Caco-2 (cell line): ENCODE results near the gene LYVE1. TPM values are rescaled to one million over a fixed set of nuclear protein-coding genes. Genes with fewer than 3 reads are reported as not detected.

ENCODE experiments used
- BruUV-seq: library from RNA; stranded (reverse); fragments of 400-500 nt; replicated peaks from 2 replicates; lab custom pipeline; 2021; lab: Mats Ljungman, UMichigan
- CTCF ChIA-PET: fragments of 300-600 bp; sonication (Branson Sonifier 250); formaldehyde crosslinking; loops from one replicate; lab custom pipeline; 2022; ENCODE audit warnings: antibody characterized with exemption; lab: Charles Lee
- POLR2A ChIA-PET: fragments of 300-600 bp; sonication (Branson Sonifier 250); formaldehyde crosslinking; loops from one replicate; lab custom pipeline; 2022; ENCODE audit warnings: antibody characterized with exemption; lab: Charles Lee
- DNase-seq, 2 experiments: peaks; one replicate each; pipeline versions ENCODE4 v3.0.0 to v3.0.0-alpha.2; 2020 to 2022
- H3K27me3 ChIP-seq: replicated peaks from 2 replicates; pipeline ENCODE4 v1.6.0; 2011; ENCODE audit warnings: low read length; ENCODE audit not compliant: control insufficient read depth, insufficient read depth
- H3K36me3 ChIP-seq: 2 replicates; pipeline ENCODE4 v1.5.1; 2011; ENCODE audit warnings: low read length; ENCODE audit not compliant: control insufficient read depth, insufficient read depth
- H3K4me1 ChIP-seq: fragments of 250-450 bp; sonication (Bioruptor Pico); 2 replicates; pipeline ENCODE4 v1.5.1; 2020; ENCODE audit warnings: mild to moderate bottlenecking
- H3K4me3 ChIP-seq: 2 replicates; pipeline ENCODE4 v1.5.1; 2011; ENCODE audit warnings: low read depth, mild to moderate bottlenecking, control low read depth, low read length
- H3K9me3 ChIP-seq: fragments of 250-450 bp; sonication (Bioruptor Pico); 2 replicates; pipeline ENCODE4 v1.5.1; 2020; ENCODE audit warnings: mild to moderate bottlenecking, moderate library complexity
- H3K27ac Mint-ChIP-seq: one replicate; pipeline ENCODE4 v1.8.0; 2022; ENCODE audit warnings: mixed read lengths; ENCODE audit not compliant: unreplicated experiment
- H3K27me3 Mint-ChIP-seq: one replicate; pipeline ENCODE4 v1.8.0; 2022; ENCODE audit warnings: mixed read lengths; ENCODE audit not compliant: insufficient read depth, unreplicated experiment
- H3K36me3 Mint-ChIP-seq: one replicate; pipeline ENCODE4 v1.8.0; 2022; ENCODE audit warnings: mild to moderate bottlenecking, mixed read lengths; ENCODE audit not compliant: insufficient read depth, unreplicated experiment
- H3K4me1 Mint-ChIP-seq: one replicate; pipeline ENCODE4 v1.8.0; 2022; ENCODE audit warnings: low read depth, mixed read lengths; ENCODE audit not compliant: unreplicated experiment
- H3K4me3 Mint-ChIP-seq: one replicate; pipeline ENCODE4 v1.8.0; 2022; ENCODE audit warnings: mild to moderate bottlenecking, moderate library complexity, mixed read lengths; ENCODE audit not compliant: unreplicated experiment
- H3K9me3 Mint-ChIP-seq: one replicate; pipeline ENCODE4 v1.8.0; 2022; ENCODE audit warnings: mixed read lengths; ENCODE audit not compliant: unreplicated experiment
- CTCF ChIP-seq, 2 experiments: fragments of 200-600 bp in 1 of 2; IDR thresholded peaks; 1 replicate in 1 of 2; 2 replicates in 1 of 2; pipeline versions ENCODE4 v1.5.1 to v1.8.0; 2011 to 2022; ENCODE audit warnings: antibody characterized with exemption in 1 of 2, control low read depth in 1 of 2, inconsistent platforms in 1 of 2, low read depth in 1 of 2, low read length in 1 of 2, mild to moderate bottlenecking in 1 of 2, moderate library complexity in 1 of 2; ENCODE audit not compliant: insufficient read depth in 1 of 2, severe bottlenecking in 1 of 2, unreplicated experiment in 1 of 2
- intact Hi-C: fragments of 100-400 bp; cut with micrococcal nuclease; formaldehyde crosslinking; loops from one replicate; pipeline ENCODE4 v1.10.0; 2022; ENCODE audit not compliant: unreplicated experiment
- total RNA-seq: library from RNA; stranded (reverse); gene quantifications from 2 replicates; pipeline ENCODE4 v1.2.3, GENCODE V29; 2022

The LYVE1 gene
- total RNA-seq, 1 experiment from 2014 or later, result not detected

GRCh38 chr11:10580623-10581022 is 12.2 kb upstream of the LYVE1 start:
- no peaks in the 10 kb centered on the region for H3K36me3 Mint-ChIP-seq
- no peaks in the 10 kb centered on the region for H3K27me3 Mint-ChIP-seq
- no peaks in the 10 kb centered on the region for H3K36me3 ChIP-seq
- no peak overlapping the region for H3K4me3 Mint-ChIP-seq
- H3K4me1 ChIP-seq, result peaks cover 11% of the 10 kb centered on the region; the same call in 1 of the 2 replicates
- POLR2A ChIA-PET, result no interaction called here
- CTCF ChIA-PET, result no interaction called here
- no peaks in the 10 kb centered on the region for H3K9me3 Mint-ChIP-seq
- H3K9me3 ChIP-seq, result no peaks in the 10 kb centered on the region
- H3K27ac Mint-ChIP-seq, result no peak overlapping the region
- no peaks in the 10 kb centered on the region for H3K27me3 ChIP-seq
- TF ChIP-seq CTCF (IDR thresholded peaks at IDR 0.05; ENCODE audit: insufficient read depth in 1 of 2, low read depth in 1 of 2, low read length in 1 of 2, severe bottlenecking in 1 of 2, unreplicated experiment in 1 of 2), result no peak
- intact Hi-C loops, result no loop called here
- DNase-seq, result no peak
- H3K4me3 ChIP-seq, result no peak overlapping the region
- peaks cover 12% of the 10 kb centered on the region for H3K4me1 Mint-ChIP-seq
- BruUV-seq, result no TSS peak

GRCh38 chr11:10579700-10580099 is 11.2 kb upstream of the LYVE1 start:
- no peak overlapping the region for H3K4me3 ChIP-seq
- Mint-ChIP-seq H3K4me3 (no peak overlapping the region), H3K27ac (no peak overlapping the region), H3K27me3 (no peaks in the 10 kb centered on the region), H3K36me3 (no peaks in the 10 kb centered on the region), H3K4me1 (peaks cover 11% of the 10 kb centered on the region), H3K9me3 (no peaks in the 10 kb centered on the region)
- POLR2A ChIA-PET, result no interaction called here
- H3K9me3 ChIP-seq, result no peaks in the 10 kb centered on the region
- intact Hi-C loops, result no loop called here
- TF ChIP-seq CTCF (IDR thresholded peaks at IDR 0.05; ENCODE audit: insufficient read depth in 1 of 2, low read depth in 1 of 2, low read length in 1 of 2, severe bottlenecking in 1 of 2, unreplicated experiment in 1 of 2), result no peak
- no peaks in the 10 kb centered on the region for H3K36me3 ChIP-seq
- CTCF ChIA-PET, result no interaction called here
- H3K4me1 ChIP-seq, result peaks cover 2% of the 10 kb centered on the region; the same call in 1 of the 2 replicates
- no TSS peak for BruUV-seq
- H3K27me3 ChIP-seq, result no peaks in the 10 kb centered on the region
- no peak for DNase-seq

- POLR2A ChIA-PET, result no interaction called here
- H3K4me1 ChIP-seq, result no peaks in the 10 kb centered on the region
- Mint-ChIP-seq H3K27ac (no peak overlapping the region), H3K4me1 (no peaks in the 10 kb centered on the region), H3K9me3 (no peaks in the 10 kb centered on the region), H3K27me3 (no peaks in the 10 kb centered on the region), H3K4me3 (no peak overlapping the region), H3K36me3 (no peaks in the 10 kb centered on the region)
- no peaks in the 10 kb centered on the region for H3K27me3 ChIP-seq
- no peaks in the 10 kb centered on the region for H3K9me3 ChIP-seq
- CTCF ChIA-PET, result no interaction called here
- no peaks in the 10 kb centered on the region for H3K36me3 ChIP-seq
- no peak for DNase-seq
- intact Hi-C loops, result no loop called here
- TF ChIP-seq CTCF (IDR thresholded peaks at IDR 0.05; ENCODE audit: insufficient read depth in 1 of 2, low read depth in 1 of 2, low read length in 1 of 2, severe bottlenecking in 1 of 2, unreplicated experiment in 1 of 2), result no peak
- no TSS peak for BruUV-seq
- no peak overlapping the region for H3K4me3 ChIP-seq
Measured at GRCh38 chr11:10576035-10576398, 7.6 kb upstream of the LYVE1 start.
